HEK293T (cell line): ENCODE results near the gene MSH5.

Experiments
- FOXA1 ChIP-seq: fragments of 450-650 bp; IDR thresholded peaks from 2 replicates; pipeline ENCODE4 v1.6.1; 2016; ENCODE audit warnings: mild to moderate bottlenecking
- FOXM1 ChIP-seq: fragments of 450-650 bp; IDR thresholded peaks from 2 replicates; pipeline ENCODE4 v1.6.1; 2017; ENCODE audit warnings: mild to moderate bottlenecking, borderline replicate concordance
- ZNF384 ChIP-seq: fragments of 450-650 bp; IDR thresholded peaks from 2 replicates; pipeline ENCODE4 v1.6.1; 2016

DNA sequence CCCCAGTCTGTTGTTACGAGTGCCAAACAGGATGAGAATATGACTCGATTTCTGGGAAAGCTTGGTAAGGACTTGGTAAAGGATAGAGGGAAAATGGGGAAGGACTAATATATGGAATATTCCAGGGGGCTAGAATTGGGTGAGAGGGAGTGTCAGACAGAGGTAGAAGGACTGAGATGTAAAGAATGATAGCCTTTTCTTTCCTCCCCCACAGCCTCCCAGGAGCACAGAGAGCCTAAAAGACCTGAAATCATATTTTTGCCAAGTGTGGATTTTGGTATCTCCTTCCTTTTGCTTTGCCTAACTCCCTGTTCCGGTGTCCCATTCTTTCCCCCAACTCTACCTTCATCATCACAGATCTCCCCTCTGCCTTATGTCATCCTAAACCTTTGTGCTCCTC, 3.1 kb downstream of the MSH5 start:
- TF ChIP-seq FOXM1: no peak
- no peak for TF ChIP-seq ZNF384
- no peak for TF ChIP-seq FOXA1
